GM19397 (cell line): ENCODE data around the gene ADAMTS2.

Source experiments
- ATAC-seq: cut with Tn5 transposase; IDR thresholded peaks from one replicate; pipeline ENCODE4 v1.9.1; 2021; ENCODE audit warnings: mild to moderate bottlenecking, moderate library complexity; ENCODE audit not compliant: unreplicated experiment

ADAMTS2 gene

GRCh38 chr5:179345433-179346321, at the start of gene ADAMTS2:
Gene ADAMTS2 (minus strand): TSS chr5:179345461. CDS start chr5:179345328, 133 bp downstream.
- ATAC-seq, result no peak

GRCh38 chr5:179393078-179393477, 47.8 kb upstream of the ADAMTS2 start:
- ATAC-seq, result no peak

DNA sequence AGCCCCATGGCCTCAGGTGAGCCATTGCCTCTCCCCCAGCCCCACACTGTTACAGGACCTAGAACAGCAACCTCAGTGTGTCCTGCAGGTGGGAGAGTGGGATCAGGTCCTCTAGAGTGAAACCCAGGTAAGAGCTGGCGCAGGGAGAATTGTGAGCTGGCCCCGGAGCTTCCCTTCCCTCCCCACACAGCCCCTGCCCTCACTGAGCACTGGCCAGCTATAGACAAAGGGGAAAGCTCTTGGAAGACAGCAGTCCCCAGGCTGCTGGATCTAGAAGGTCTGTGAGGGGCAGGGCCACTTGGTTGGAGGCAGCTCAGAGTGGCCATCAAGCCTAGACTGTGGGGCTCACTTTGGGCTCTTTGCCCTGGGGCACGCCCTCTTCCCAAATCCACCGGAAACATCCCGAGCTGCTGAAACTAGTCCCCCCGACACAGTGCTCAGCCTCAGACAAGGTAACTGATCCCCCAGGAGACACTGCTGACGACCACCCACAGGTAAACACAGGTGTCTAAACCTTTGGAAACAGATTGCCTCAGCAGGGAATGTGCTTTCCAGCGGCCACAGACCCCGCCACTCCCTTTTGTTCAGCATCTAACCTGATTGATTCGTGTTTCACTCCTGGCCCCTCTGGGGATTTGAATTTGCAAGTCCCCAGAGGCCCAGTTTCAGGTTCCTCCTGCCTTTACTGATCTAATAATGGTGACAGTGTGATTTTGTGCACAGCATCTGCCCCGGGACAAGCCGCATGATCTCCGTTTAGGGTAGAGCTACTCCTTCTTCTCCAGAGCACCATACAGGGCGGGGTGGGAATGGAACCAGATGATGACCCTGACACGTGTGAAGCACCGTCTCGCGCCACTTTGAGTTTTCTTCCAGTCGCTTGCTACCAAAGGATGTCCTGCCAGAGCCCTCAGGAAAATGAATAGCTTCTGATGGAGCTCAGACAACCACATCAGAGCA, 42.2 kb upstream of the ADAMTS2 start:
- no peak for ATAC-seq

DNA sequence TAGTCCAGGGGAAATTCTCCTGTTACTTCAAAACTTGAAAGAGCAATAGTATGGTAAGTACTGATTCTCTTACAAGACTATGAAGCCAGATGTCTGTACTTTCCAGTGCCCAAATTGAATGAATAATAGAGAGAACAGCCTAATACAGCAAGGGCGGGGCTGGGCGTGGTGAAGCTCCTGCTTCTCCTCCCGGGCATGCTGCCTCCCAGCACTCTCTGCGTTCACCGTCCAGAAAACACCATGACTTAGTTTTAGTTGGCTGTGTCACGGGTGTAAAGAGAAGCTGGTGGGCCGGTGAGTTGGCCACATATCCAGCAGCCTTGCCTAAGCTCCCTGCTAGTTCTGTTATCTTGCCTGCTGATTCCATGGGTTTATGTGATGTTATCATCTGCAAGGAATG, 40.7 kb upstream of the ADAMTS2 start:
- ATAC-seq, result no peak

- no peak for ATAC-seq
Measured at GRCh38 chr5:179382486-179382885, 37.2 kb upstream of the ADAMTS2 start.

GRCh38 chr5:179381691-179382090, 36.4 kb upstream of the ADAMTS2 start:
- ATAC-seq, result no peak

- ATAC-seq, result no peak
Measured at GRCh38 chr5:179380211-179381035, 35.2 kb upstream of the ADAMTS2 start.

- ATAC-seq, result no peak
Measured at GRCh38 chr5:179379321-179379890, 34.1 kb upstream of the ADAMTS2 start.

- no peak for ATAC-seq
Measured at GRCh38 chr5:179378441-179379271, 33.4 kb upstream of the ADAMTS2 start.

GRCh38 chr5:179378116-179378440, 32.8 kb upstream of the ADAMTS2 start:
- no peak for ATAC-seq

GRCh38 chr5:179377421-179378115, 32.3 kb upstream of the ADAMTS2 start:
- no peak for ATAC-seq

- ATAC-seq, result no peak
Measured at GRCh38 chr5:179376701-179377420, 31.6 kb upstream of the ADAMTS2 start.

GRCh38 chr5:179375831-179376365, 30.6 kb upstream of the ADAMTS2 start:
- no peak for ATAC-seq

- ATAC-seq, result no peak
Measured at GRCh38 chr5:179375236-179375685, 30.0 kb upstream of the ADAMTS2 start.

GRCh38 chr5:179374506-179375235, 29.4 kb upstream of the ADAMTS2 start:
- ATAC-seq, result no peak

DNA sequence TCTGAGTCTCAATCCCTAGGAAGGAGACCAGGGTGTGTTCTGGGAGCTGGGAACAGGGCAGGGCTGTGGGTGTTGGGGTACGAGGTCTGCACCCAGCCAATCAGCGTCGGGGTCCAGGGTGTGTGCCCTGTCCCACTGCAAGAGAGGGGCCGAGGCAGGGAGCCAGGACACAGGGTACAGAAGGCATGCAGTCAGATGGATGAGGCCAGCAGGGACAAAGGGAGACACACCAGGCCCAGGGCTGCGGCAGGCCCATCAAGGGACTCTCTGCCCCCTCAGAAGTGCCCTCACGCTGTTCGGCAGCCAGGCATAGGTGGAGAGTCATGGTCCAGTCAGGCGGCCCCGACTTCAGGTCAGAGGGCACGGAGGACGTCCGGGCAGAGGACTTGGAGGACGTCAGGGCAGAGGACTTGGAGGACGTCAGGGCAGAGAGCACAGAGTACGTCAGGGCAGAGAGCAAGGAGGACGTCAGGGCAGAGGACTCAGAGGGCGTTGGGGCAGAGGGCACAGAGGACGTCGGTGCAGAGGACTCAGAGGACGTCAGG, 28.8 kb upstream of the ADAMTS2 start:
- no peak for ATAC-seq
